Choroid plexus epithelial cell (primary cell): ENCODE measurements around the gene SDSL.

Experiments used
- DNase-seq: peaks from one replicate; pipeline ENCODE4 v3.0.0-alpha.2; 2010; ENCODE audit warnings: low read depth
- H3K4me3 ChIP-seq: 2 replicates; pipeline ENCODE4 v1.5.1; 2011; ENCODE audit warnings: low read depth, mild to moderate bottlenecking, control low read depth, low read length, moderate library complexity
- TF ChIP-seq, protein P1 (sequence below): conservative IDR thresholded peaks from 2 replicates; pipeline ENCODE4 v1.5.1; 2011; ENCODE audit warnings: low read depth, mild to moderate bottlenecking, control low read depth, inconsistent platforms, low read length, moderate library complexity

The SDSL gene

GRCh38 chr12:113422030-113422885, at the start of gene SDSL:
Gene SDSL (plus strand): TSS chr12:113422380. CDS start chr12:113427983, 5,603 bp downstream.
- TF ChIP-seq, protein P1, sequence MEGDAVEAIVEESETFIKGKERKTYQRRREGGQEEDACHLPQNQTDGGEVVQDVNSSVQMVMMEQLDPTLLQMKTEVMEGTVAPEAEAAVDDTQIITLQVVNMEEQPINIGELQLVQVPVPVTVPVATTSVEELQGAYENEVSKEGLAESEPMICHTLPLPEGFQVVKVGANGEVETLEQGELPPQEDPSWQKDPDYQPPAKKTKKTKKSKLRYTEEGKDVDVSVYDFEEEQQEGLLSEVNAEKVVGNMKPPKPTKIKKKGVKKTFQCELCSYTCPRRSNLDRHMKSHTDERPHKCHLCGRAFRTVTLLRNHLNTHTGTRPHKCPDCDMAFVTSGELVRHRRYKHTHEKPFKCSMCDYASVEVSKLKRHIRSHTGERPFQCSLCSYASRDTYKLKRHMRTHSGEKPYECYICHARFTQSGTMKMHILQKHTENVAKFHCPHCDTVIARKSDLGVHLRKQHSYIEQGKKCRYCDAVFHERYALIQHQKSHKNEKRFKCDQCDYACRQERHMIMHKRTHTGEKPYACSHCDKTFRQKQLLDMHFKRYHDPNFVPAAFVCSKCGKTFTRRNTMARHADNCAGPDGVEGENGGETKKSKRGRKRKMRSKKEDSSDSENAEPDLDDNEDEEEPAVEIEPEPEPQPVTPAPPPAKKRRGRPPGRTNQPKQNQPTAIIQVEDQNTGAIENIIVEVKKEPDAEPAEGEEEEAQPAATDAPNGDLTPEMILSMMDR: no peak
- peak; percentile 73 for DNase-seq
- peak within 1 kb of the TSS; percentile 62 for H3K4me3 ChIP-seq

GRCh38 chr12:113373440-113373839, 48.7 kb upstream of the SDSL start:
- TF ChIP-seq, protein P1: no peak
- DNase-seq: no peak
- no peak overlapping the region for H3K4me3 ChIP-seq

GRCh38 chr12:113373969-113374368, 48.2 kb upstream of the SDSL start:
- H3K4me3 ChIP-seq: no peak overlapping the region
- TF ChIP-seq, protein P1: no peak
- no peak for DNase-seq

- no peak overlapping the region for H3K4me3 ChIP-seq
These were observed 47.3 kb upstream of the SDSL start for GRCh38 chr12:113374823-113375428.

GRCh38 chr12:113378291-113378690, 43.9 kb upstream of the SDSL start:
- no peak overlapping the region for H3K4me3 ChIP-seq
- TF ChIP-seq, protein P1: no peak
- DNase-seq: no peak

More at GRCh38 chr12:113374823-113375428, 47.3 kb upstream of the SDSL start:
- TF ChIP-seq, protein P1: no peak
- DNase-seq: no peak

DNA sequence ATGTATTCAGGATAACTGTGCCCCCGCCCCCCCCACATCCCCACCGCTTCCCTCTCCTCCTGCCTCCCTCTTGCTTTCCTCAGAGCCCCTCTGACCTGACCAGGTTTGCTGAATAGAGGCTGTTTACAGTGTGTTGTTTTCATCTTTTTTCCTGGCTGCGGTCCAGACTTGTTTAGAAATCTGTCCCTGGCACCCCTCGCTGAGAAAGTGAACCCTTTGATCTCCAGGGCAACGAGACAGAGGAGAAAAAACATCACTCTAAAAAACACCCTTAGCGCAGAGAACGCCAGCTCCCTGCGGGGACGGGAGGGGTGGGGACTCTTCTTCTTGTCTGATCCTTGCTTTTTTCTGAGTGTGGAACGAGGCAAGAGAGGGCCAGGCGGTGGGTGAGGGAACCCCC, 41.0 kb upstream of the SDSL start:
- TF ChIP-seq, protein P1: no peak
- no peak for DNase-seq
- H3K4me3 ChIP-seq: no peak overlapping the region

- DNase-seq: no peak
- TF ChIP-seq, protein P1: no peak
- no peak overlapping the region for H3K4me3 ChIP-seq
These were observed 40.0 kb upstream of the SDSL start for GRCh38 chr12:113382206-113382605.
